Endothelial cell of umbilical vein (primary cell): Measurements from ENCODE around the gene PRRC2B. TPM values are rescaled to one million over a fixed set of nuclear protein-coding genes. Genes with fewer than 3 reads are reported as not detected.

Experiments
- BruUV-seq: library from RNA; stranded (reverse); fragments of 400-500 nt; replicated peaks from 2 replicates; lab custom pipeline; 2021; lab: Mats Ljungman, UMichigan
- CTCF ChIA-PET: fragments of 300-600, 350-600 bp; sonication (Branson Sonifier 250); formaldehyde crosslinking; loops from one replicate; lab custom pipeline; 2021; ENCODE audit warnings: antibody characterized with exemption, inconsistent platforms; lab: Charles Lee
- POLR2A ChIA-PET: fragments of 300-600, 350-600 bp; sonication (Branson Sonifier 250); formaldehyde crosslinking; loops from one replicate; lab custom pipeline; 2021; ENCODE audit warnings: antibody characterized with exemption, inconsistent platforms; lab: Charles Lee
- DNase-seq: peaks from one replicate; pipeline ENCODE4 v3.0.0-alpha.2; 2011; ENCODE audit warnings: low read depth, low spot score
- FAIRE-seq: peaks from 2 replicates; lab custom pipeline; 2011; peaks lifted over from hg19 to GRCh38; lab: Jason Lieb, UNC
- H2AFZ ChIP-seq: 2 replicates; pipeline ENCODE4 v1.6.0; 2012; ENCODE audit warnings: low read depth, low read length, control low read depth, inconsistent platforms
- H3K27ac ChIP-seq: 2 replicates; pipeline ENCODE4 v1.5.1; 2011; ENCODE audit warnings: low read depth, mild to moderate bottlenecking, control low read depth, low read length, moderate library complexity; ENCODE audit not compliant: insufficient read depth
- H3K27me3 ChIP-seq, 2 experiments: 2 replicates each; pipeline versions ENCODE4 v1.6.0 to v1.6.1; 2011; ENCODE audit warnings: low read length in 2 of 2, mixed read lengths in 1 of 2; ENCODE audit not compliant: control insufficient read depth in 2 of 2, insufficient read depth in 2 of 2
- H3K36me3 ChIP-seq, 2 experiments: 2 replicates in 1 of 2; 3 replicates in 1 of 2; pipeline ENCODE4 v1.5.1; 2011; ENCODE audit warnings: low read length in 2 of 2, mild to moderate bottlenecking in 1 of 2, moderate library complexity in 1 of 2; ENCODE audit not compliant: control insufficient read depth in 2 of 2, insufficient read depth in 2 of 2; ENCODE audit errors: extremely low read depth in 1 of 2
- H3K4me1 ChIP-seq: 3 replicates; pipeline ENCODE4 v1.5.1; 2011; ENCODE audit warnings: mild to moderate bottlenecking, low read length; ENCODE audit not compliant: control insufficient read depth, insufficient read depth; ENCODE audit errors: extremely low read depth
- H3K4me2 ChIP-seq: 2 replicates; pipeline ENCODE4 v1.6.1; 2011; ENCODE audit warnings: low read length, control low read depth, mixed read lengths; ENCODE audit not compliant: insufficient read depth
- H3K4me3 ChIP-seq, 3 experiments: fragments of 200-600 bp in 1 of 3; sonication (generic), shearing (Covaris generic) in 1 of 3; replicated peaks in 1 of 3; 2 replicates each; pipeline ENCODE4 v1.5.1; 2011 to 2016; ENCODE audit warnings: control low read depth in 3 of 3, low read length in 3 of 3, mild to moderate bottlenecking in 2 of 3, inconsistent platforms in 1 of 3, low read depth in 1 of 3, moderate library complexity in 1 of 3; ENCODE audit not compliant: insufficient read depth in 1 of 3
- H3K79me2 ChIP-seq: 2 replicates; pipeline ENCODE4 v1.6.0; 2012; ENCODE audit warnings: low read length, inconsistent platforms; ENCODE audit not compliant: control insufficient read depth, insufficient read depth
- H3K9ac ChIP-seq: replicated peaks from 2 replicates; pipeline ENCODE3; 2011; ENCODE audit warnings: low read length, control low read depth; ENCODE audit not compliant: insufficient read depth; ENCODE audit errors: extremely low read depth
- H3K9me1 ChIP-seq: replicated peaks from 3 replicates; pipeline ENCODE4 v1.6.0; 2011; ENCODE audit warnings: mild to moderate bottlenecking, low read length; ENCODE audit not compliant: control insufficient read depth, insufficient read depth; ENCODE audit errors: extremely low read depth
- H3K9me3 ChIP-seq: replicated peaks from 2 replicates; pipeline ENCODE4 v1.5.1; 2012; ENCODE audit warnings: low read length, inconsistent platforms; ENCODE audit not compliant: control insufficient read depth, insufficient read depth
- H4K20me1 ChIP-seq: replicated peaks from 2 replicates; pipeline ENCODE3; 2011; ENCODE audit warnings: mild to moderate bottlenecking, low read length; ENCODE audit not compliant: control insufficient read depth, insufficient read depth; ENCODE audit errors: extremely low read depth
- CTCF ChIP-seq, 2 donors: IDR thresholded peaks; 1 replicate in 1 of 2; 2 replicates in 1 of 2; pipeline ENCODE4 v1.5.1; 2011; ENCODE audit warnings: low read length in 2 of 2, mild to moderate bottlenecking in 2 of 2, moderate library complexity in 2 of 2, control low read depth in 1 of 2, inconsistent platforms in 1 of 2, low read depth in 1 of 2; ENCODE audit not compliant: insufficient read depth in 1 of 2; ENCODE audit errors: extremely low read depth in 1 of 2
- FOS ChIP-seq: IDR thresholded peaks from 2 replicates; pipeline ENCODE4 v1.6.1; 2011; ENCODE audit warnings: mild to moderate bottlenecking, low read length, moderate library complexity, borderline replicate concordance; ENCODE audit not compliant: insufficient read depth
- JUN ChIP-seq: IDR thresholded peaks from 2 replicates; pipeline ENCODE4 v1.6.1; 2011; ENCODE audit warnings: borderline replicate concordance, low read depth; ENCODE audit not compliant: insufficient read length, insufficient read depth
- MAX ChIP-seq: IDR thresholded peaks from 2 replicates; pipeline ENCODE4 v1.6.1; 2011; ENCODE audit not compliant: insufficient read depth, insufficient read length
- MYC ChIP-seq: IDR thresholded peaks from one replicate; pipeline ENCODE4 v1.6.1; 2011; ENCODE audit warnings: mild to moderate bottlenecking, low read depth, low read length
- POLR2A ChIP-seq: IDR thresholded peaks from 2 replicates; pipeline ENCODE4 v1.6.1; 2012; ENCODE audit warnings: low read depth, mild to moderate bottlenecking, control low read depth, low read length
- POLR2AphosphoS5 ChIP-seq: IDR thresholded peaks from 2 replicates; pipeline ENCODE4 v1.6.1; 2012; ENCODE audit warnings: low read depth, mild to moderate bottlenecking, control low read depth, low read length, moderate library complexity; ENCODE audit not compliant: insufficient read depth
- dilution Hi-C: fragments of 300-500 bp; cut with MboI; formaldehyde crosslinking; loops from one replicate; pipeline ENCODE4 v1.15.0; 2019; ENCODE audit warnings: low sequenced_read_pairs; ENCODE audit not compliant: extremely low pct_ligation_motif_present
- intact Hi-C: fragments of 100-400 bp; cut with micrococcal nuclease; formaldehyde crosslinking; loops from one replicate; pipeline ENCODE4 v1.10.0; 2022
- polyA plus RNA-seq, 4 experiments: library from polyadenylated mRNA; depleted of rRNA in 3 of 4; stranded (reverse) in 3 of 4; unstranded in 1 of 4; fragments of >200 nt; gene quantifications; 2 replicates each; pipeline versions ENCODE4 v1.2.1 to v1.2.3, GENCODE V29; 2011 to 2012; ENCODE audit warnings: missing spikeins in 1 of 4
- total RNA-seq: library from RNA; stranded (reverse); gene quantifications from 2 replicates; pipeline ENCODE4 v1.2.3, GENCODE V29; 2021

Gene PRRC2B
- total and polyA plus RNA-seq, 2 donors (not counting 3 experiments of a cell fraction or from before 2014, with no cell fraction given): 35.6 to 256 TPM

- H4K20me1 ChIP-seq: peaks cover 17% of the 10 kb centered on the region
- H3K4me1 ChIP-seq: peaks cover 31% of the 10 kb centered on the region
- intact Hi-C loops: no loop called here
- no peak overlapping the region for H3K4me3 ChIP-seq
- TF ChIP-seq POLR2A: no peak
- no peak for TF ChIP-seq JUN
- TF ChIP-seq FOS: no peak
- no peak for TF ChIP-seq MAX
- TF ChIP-seq POLR2AphosphoS5: no peak
- no peak for TF ChIP-seq MYC
- TF ChIP-seq CTCF (IDR thresholded peaks at IDR 0.05; ENCODE audit: extremely low read depth in 1 of 2, insufficient read depth in 1 of 2, low read depth in 1 of 2, low read length in 2 of 2): no peak
- no TSS peak for BruUV-seq
- H3K79me2 ChIP-seq: peaks cover 99% of the 10 kb centered on the region
- CTCF ChIA-PET: no interaction called here
- FAIRE-seq (peak; percentile 42), DNase-seq (no peak)
- no peaks in the 10 kb centered on the region for H3K36me3 ChIP-seq
- H3K27me3 ChIP-seq: no peaks in the 10 kb centered on the region
- POLR2A ChIA-PET: no interaction called here
- no peak overlapping the region for H3K9ac ChIP-seq
- no peak overlapping the region for H3K4me2 ChIP-seq
- H3K27ac ChIP-seq: no peak overlapping the region
- H2AFZ ChIP-seq: no peak overlapping the region
- no peaks in the 10 kb centered on the region for H3K9me1 ChIP-seq
- dilution Hi-C loops: no loop called here
- no peaks in the 10 kb centered on the region for H3K9me3 ChIP-seq
Observed at GRCh38 chr9:131416509-131416908, 22.6 kb downstream of the PRRC2B start.
